HG03521 (cell line): ENCODE results near the gene MT1B.

Experiments
- ATAC-seq: cut with Tn5 transposase; IDR thresholded peaks from one replicate; pipeline ENCODE4 v1.9.1; 2021; ENCODE audit warnings: mild to moderate bottlenecking, moderate library complexity; ENCODE audit not compliant: unreplicated experiment

Gene MT1B

GRCh38 chr16:56636616-56637413 lies 14.9 kb upstream of the MT1B start:
- ATAC-seq: no peak

- ATAC-seq: no peak
These were observed 13.6 kb upstream of the MT1B start, which contains the start of gene MT1A for GRCh38 chr16:56637814-56638750. Gene MT1A (plus strand): TSS chr16:56638666. CDS start chr16:56638739, 73 bp downstream.

- ATAC-seq: no peak
These were observed 12.6 kb upstream of the MT1B start for GRCh38 chr16:56639045-56639444.

GRCh38 chr16:56640076-56640475 lies 11.6 kb upstream of the MT1B start:
- no peak for ATAC-seq

- ATAC-seq: no peak
These were observed 10.5 kb upstream of the MT1B start for GRCh38 chr16:56641166-56641565.

GRCh38 chr16:56643080-56643778 lies 8.5 kb upstream of the MT1B start:
- ATAC-seq: no peak

- no peak for ATAC-seq
These were observed 7.9 kb upstream of the MT1B start for GRCh38 chr16:56643833-56644232.

- ATAC-seq: no peak
These were observed 6.4 kb upstream of the MT1B start for GRCh38 chr16:56645311-56645710.

GRCh38 chr16:56645838-56646237 lies 5.8 kb upstream of the MT1B start:
- no peak for ATAC-seq

- no peak for ATAC-seq
These were observed 3.9 kb upstream of the MT1B start for GRCh38 chr16:56647641-56648431.

- ATAC-seq: no peak
These were observed 2.4 kb upstream of the MT1B start for GRCh38 chr16:56649271-56649670.

GRCh38 chr16:56649820-56650219 lies 1.9 kb upstream of the MT1B start:
- ATAC-seq: no peak

- ATAC-seq: no peak
These were observed 914 bp downstream of the MT1B start for GRCh38 chr16:56652600-56652999.

GRCh38 chr16:56653218-56653617 lies 1.5 kb downstream of the MT1B start:
- no peak for ATAC-seq

- no peak for ATAC-seq
These were observed 6.1 kb downstream of the MT1B start, which contains the start of gene MT1F for GRCh38 chr16:56657555-56658326. Gene MT1F (plus strand): TSS chr16:56657959. CDS start chr16:56658059, 100 bp downstream.

GRCh38 chr16:56658327-56658875 lies 6.7 kb downstream of the MT1B start:
- no peak for ATAC-seq

- ATAC-seq: no peak
These were observed 11.0 kb downstream of the MT1B start for GRCh38 chr16:56662357-56663354.

- no peak for ATAC-seq
These were observed 12.8 kb downstream of the MT1B start for GRCh38 chr16:56664506-56664905.
